Right lung (tissue), 5 donors: ENCODE results near the gene RAI1. TPM values are rescaled to one million over a fixed set of nuclear protein-coding genes. Genes with fewer than 3 reads are reported as not detected.

Experiments
- DNase-seq, 2 donors: peaks; one replicate each; pipeline ENCODE4 v3.0.0-alpha.2; 2013
- polyA plus RNA-seq, 5 donors: library from polyadenylated mRNA; unstranded; fragments of 120-200 nt; gene quantifications; one replicate each; pipeline versions ENCODE4 v1.2.1 to v1.2.3, GENCODE V29; 2013; ENCODE audit warnings: inconsistent platforms in 1 of 5, low replicate concordance in 1 of 5; ENCODE audit not compliant: insufficient read length in 5 of 5, insufficient read depth in 1 of 5

Gene RAI1
- polyA plus RNA-seq, 5 donors = 24.0 to 37.7 (median 35.8) TPM

DNA sequence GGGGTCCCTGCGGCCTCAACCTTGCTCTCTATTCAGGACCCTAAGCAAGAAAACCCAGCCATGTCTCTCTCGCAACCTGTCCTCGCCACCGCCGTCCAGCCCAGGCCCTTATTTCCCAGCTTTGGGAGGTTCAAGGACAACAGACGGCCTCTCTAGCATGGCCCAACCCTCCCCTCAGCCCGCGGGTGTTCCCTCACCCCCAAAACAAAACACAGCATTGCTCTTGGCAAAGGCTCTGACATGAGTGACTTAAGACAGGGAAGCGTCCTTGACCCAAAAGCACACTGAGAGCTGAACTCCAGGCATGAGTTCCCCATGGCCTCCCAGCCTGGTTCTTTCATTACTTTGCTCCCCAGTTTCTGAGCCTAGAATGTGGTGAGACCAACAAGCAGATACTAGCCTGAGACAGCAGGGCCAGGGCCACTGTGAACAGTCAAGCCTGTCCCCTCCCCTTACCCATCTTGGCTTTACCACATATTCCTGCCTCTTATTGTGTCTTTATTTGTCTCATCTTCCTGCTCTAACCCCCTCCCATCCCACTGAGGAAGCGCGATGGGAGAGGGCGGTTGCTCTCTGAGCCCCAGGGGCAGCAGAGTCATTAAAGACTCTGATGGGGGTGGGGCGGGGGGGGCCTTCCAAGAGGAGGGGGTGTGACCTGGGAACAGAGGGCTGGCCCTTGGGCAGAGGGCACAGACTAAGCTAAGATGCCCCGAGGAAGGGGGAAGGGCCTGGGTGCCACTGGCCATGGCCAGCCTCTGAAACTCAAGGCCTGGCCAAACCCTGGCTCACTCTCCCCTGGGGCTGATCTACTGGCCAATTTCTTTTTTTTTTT is 143.7 kb downstream of the RAI1 start:
- no peak for DNase-seq

GRCh38 chr17:17826342-17826713 is 145.1 kb downstream of the RAI1 start:
- no peak for DNase-seq

- DNase-seq = no peak
Observed at GRCh38 chr17:17826942-17827785, 145.9 kb downstream of the RAI1 start.

DNA sequence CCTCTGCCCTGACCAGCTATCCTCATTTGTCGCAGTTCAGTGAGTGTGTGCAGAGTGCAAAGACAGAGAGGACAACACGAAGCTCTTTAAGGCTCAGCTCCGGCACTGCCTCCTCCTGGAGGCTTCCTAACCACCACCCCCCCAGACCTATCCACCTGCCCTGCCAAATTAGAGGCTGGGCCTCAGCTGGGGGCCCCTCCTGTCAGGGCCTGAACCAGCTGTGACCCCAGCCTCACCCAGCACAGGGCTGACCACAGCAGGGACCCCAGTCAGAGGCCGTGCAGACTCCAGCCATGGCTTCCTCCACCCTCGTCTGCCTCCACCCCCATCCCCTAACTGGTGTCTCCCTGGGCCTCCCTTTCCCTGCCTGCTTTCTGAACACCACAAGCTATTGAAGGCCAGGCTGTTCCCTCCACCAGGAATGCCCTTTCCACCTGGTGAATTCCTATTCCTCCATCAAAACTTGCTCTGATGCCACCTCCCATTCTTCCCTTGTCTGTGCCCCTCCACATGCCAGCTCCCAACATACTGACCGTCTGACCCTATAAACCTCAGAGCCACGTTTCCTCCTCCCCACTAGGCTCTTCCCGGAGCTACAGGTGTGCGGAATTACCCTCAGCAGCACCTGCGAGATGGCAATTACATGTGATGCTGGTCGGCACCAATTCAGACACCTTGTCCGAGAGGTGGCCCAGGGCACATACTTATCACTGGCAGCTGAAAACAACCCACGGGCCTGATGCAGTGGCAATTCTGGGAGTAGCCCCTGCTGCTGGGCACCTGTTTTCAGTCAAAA is 146.8 kb downstream of the RAI1 start:
- DNase-seq = no peak

DNA sequence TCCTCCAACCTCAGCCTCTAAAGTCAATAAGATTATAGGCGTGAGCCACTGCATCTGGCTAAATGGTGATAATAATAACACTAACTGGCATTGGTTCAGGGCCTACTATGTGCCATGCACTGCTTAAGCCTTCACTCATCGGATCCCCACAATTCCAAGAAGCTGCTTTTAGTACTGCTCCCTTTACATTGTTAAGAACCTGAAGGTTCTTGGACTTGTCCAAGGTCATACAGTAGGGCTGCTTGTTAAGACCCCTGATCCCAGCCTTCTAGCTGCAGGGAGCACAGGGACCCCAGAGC is 149.0 kb downstream of the RAI1 start:
- DNase-seq = no peak

DNA sequence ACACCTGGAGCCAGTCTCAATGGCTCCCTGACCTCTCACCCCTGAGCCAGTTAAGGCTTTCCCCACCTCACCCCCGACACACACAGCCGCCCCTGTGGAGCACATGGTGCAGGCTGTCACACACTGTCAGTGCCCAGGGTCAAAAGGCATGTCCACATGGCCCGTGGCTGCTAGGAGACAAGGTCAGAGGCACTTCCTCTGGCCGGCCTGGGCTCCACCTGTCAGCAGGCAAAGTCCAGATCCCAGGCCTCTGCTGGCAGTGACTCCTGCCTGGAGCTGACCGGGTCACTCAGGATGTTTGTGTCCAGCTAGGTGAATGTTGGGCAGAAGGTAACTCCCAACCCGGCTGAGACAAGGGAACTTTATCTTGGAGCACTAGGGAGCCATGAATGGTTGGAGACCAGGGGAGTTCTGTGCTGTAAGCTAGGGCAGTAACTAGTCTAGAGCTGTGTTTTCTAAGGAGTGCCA is 149.5 kb downstream of the RAI1 start:
- no peak for DNase-seq

GRCh38 chr17:17831208-17832031 is 150.2 kb downstream of the RAI1 start:
- DNase-seq = peak in 1 of 2 donors; percentile 59

- no peak for DNase-seq
Observed at GRCh38 chr17:17832032-17832363, 150.7 kb downstream of the RAI1 start.

- no peak for DNase-seq
Observed at GRCh38 chr17:17833658-17834357, 152.6 kb downstream of the RAI1 start.

DNA sequence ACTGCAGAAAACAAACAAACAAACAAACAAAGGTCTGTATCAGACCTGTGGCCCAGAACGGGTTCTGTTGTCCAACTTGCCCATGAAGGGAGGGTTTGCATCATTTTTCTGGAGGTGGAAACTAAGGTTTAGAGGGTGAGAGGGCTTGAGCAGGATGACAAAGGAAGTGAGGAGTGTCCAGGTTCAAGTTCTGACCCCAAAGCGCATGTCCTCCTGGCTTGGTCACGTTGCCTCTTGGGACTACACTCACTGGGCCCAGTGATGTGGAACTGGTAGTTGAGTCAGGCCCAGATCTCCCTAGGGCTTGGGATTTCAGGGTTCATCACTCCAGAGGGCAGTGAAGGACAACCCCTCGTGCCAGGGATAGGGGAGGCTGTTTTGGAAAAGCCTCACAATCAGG is 153.7 kb downstream of the RAI1 start:
- DNase-seq = no peak

- no peak for DNase-seq
Observed at GRCh38 chr17:17835415-17836249, 154.4 kb downstream of the RAI1 start.

- peak; percentile 98 for DNase-seq
Observed at GRCh38 chr17:17836250-17836817, 155.1 kb downstream of the RAI1 start.

- DNase-seq = no peak
Observed at GRCh38 chr17:17836818-17837379, 155.6 kb downstream of the RAI1 start, which contains the start of gene SREBF1. TSS of gene SREBF1 (minus strand) at chr17:17836986. CDS start at chr17:17836817, 169 bp downstream.

GRCh38 chr17:17837380-17837821 is 156.1 kb downstream of the RAI1 start:
- no peak for DNase-seq

GRCh38 chr17:17837966-17838962 is 157.0 kb downstream of the RAI1 start:
- no peak for DNase-seq

DNA sequence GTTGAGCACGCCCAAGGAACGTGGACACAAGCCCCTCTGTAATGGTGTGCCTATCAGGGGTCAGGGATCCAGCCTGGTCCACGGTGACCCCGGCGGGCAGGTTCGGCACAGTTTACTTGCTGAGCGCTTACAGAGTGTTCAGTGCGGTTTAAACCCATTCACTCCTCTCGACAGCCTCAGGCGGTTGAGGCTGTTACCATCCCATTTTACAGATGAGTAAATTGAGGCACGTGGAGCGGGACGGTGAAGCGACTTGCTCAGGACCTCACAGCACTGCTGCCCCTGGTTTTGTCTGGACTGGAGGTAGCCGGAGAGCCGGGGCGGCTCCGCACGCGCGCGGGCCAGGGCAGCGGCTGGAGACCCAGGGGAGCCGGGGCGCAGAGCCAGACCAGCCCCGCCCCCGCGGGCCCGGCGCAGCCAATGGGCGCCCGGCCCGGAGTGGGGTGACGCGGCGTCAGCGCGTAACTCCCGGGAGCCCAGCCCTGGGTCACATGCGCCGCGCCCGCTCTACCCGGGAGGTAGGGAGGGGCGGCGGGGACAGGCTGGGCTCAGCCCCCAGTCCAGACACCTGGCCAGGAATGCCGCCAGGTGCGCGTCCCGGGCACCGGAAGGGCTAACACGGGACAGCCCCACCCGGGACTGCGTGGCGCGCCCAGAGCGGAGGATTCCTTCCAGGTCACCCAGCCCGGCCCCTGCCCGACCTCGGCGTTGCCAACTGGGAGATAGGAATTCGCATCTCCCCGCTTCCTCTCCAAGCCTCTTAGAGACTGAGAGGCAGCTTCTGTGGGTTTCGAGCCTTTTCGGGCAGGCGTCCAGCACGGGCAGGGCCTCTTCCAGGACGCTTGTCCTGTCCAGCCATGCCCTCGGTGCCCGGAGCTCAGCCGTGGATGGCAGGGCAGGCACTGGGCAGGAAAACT is 158.8 kb downstream of the RAI1 start:
- peak; percentile 89 for DNase-seq
